ENCODE data around the gene TTPAL.
"Not testable (repeated sequence)": the region's sequence is repeated elsewhere in the genome, so short reads cannot be mapped to it uniquely, and the experiment has no call there.

TTPAL gene

DNA sequence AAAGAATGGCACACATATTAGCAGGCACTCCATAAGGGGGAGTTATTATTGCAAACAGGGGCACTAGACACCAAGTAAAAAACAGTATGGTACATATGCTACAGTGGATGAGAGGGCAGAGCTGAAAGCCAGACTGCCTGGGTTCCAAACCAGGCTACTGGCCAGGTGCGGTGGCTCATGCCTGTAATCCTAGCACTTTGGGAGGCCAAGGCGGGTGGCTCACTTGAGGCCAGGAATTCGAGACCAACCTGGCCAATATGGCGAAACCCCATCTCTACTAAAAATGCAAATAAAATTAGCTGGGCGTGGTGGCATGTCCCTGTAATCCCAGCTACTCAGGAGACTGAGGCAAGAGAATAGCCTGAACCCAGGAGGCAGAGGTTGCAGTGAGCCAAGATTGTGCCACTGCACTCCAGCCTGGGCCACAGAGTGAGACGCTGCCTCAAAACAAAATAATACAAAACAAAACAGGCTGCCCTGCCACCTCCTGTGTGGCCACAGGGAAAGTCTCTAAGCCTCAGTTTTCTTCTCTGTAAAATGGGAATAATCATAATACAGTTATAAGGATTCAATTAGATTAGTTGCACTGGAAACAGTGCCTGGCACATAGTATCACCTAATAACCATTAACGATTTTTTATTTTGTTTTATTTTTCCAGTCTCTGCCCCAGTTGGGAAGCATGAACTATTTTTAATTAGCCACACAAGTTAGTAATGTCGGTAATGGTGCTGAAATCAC is 7.5 kb upstream of the TTPAL start:
- FAIRE-seq, result no peak

DNA sequence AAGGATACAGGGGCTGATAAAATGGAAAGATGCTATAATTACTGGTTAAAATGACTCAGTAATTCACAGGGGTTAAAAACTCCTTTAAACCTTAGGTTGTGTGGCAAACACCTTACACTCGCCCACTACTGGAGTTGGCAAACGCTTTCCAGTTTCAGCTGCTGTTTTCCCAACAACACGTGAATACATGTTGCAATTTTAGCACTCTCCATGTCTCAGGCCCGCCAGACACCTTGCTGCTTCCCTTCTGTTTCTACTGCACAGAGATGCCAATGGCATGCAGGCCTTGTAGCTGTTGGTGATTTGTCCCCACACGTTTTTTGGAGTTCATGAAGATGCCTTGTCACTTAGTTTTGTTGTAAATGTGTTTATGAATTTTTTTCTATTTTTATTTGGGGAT is 5.3 kb upstream of the TTPAL start:
- no peak for FAIRE-seq

DNA sequence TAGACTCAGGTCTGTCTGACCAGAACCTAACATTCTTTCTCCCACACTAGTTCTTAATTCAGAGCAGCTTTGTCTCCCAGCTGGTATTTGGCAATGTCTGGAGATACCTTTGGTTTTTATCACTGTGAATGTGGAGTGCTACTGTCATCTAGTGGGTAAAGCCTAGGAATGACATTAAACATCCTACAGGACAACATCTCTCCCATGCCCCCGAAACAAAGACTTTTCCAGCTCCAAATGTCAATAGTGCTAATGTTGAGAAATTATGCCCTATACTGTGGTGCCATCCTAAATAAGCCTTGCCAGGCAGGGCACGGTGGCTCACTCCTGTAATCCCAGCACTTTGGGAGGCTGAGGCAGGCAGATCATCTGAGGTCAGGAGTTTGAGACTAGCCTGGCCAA is 4.2 kb upstream of the TTPAL start:
- no peak for FAIRE-seq

DNA sequence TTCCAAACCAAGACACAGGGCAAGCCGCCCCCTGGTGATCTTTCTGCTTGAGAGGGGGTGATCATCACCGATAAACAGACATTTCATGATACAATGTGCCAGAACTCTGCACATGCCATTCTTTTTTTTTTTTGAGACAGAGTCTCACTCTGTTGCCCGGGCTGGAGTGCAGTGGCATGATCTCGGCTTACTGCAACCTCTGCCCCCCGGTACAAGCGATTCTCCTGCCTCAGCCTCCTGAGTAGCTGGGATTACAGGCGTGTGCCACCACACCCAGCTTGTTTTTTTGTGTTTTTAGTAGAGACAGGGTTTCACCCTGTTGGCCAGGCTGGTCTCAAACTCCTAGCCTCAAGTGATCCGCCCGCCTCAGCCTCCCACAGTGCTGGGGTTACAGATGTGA is 3.4 kb upstream of the TTPAL start:
- FAIRE-seq, result not testable (repeated sequence)

DNA sequence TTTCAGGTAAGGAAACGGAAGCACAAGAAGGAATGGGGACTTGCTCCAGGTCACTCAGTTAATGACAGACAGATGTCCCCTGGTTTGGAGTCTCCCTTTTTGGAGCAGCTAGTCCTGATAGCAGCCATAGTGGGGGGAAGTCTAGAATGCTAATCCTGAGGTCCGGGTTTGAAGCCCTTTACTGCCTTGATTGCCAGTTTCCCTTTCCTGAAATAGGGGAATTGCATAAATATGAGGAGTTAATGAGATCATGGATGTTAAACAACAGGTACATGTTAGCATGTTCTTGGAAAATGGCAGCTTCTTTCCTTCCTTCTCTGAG is 341 bp upstream of the TTPAL start:
- no peak for FAIRE-seq

DNA sequence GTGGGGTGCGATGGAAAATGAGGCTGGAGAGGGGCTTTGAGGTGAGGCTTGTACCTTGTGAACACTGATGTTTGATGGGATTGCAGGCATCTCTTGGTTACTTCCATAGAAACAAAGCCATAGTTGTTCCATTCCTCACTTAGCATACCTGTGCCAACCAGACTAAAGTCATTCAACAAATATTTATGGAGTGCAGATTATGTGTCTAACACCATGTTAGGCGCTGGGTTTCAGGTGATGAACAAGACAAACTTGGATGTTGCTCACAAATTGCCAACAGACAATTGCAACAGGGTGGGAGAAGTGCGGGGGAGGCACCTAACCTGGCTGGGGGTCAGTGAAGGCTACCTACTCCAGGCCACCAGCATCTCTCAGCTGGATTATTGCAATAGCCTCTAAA is 1.5 kb downstream of the TTPAL start:
- no peak for FAIRE-seq

DNA sequence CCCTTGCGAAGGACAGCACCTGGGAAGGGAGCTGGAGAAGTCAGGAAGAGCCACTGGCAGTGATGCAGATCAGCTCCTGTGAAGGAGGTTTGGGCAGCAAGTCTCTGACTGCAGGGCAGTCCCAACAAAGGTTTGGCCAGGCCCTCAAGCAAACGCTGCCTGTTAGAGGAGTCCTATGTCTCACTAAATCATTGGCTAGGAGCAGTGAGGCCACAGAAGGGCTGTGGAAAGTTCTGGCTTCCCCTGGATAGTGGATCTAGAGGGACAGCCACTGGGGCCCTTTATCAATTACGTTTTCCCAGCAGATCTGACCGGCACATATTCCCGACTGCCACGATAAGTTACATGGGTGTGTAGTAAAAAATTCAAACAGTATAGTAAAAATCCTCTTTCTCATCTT is 2.5 kb downstream of the TTPAL start:
- no peak for FAIRE-seq

DNA sequence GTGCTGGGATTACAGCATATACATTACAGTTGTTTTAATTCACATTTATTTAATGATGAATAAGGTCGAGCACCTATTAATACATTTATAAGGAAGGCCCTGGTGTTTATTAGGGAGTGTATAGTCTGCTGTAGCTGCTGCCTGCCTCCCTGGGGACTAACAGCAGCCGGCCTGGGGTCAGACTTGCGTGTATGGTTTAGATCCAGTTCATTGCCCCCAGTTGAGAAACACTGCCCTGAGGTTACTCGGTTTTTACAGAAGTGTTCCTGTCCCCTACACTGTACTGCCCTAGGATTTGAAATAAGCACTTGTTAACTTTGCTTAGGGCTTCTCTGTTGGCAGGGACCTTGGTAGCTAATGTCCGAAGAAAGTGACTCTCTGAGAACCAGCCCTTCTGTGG is 4.0 kb downstream of the TTPAL start:
- no peak for FAIRE-seq

DNA sequence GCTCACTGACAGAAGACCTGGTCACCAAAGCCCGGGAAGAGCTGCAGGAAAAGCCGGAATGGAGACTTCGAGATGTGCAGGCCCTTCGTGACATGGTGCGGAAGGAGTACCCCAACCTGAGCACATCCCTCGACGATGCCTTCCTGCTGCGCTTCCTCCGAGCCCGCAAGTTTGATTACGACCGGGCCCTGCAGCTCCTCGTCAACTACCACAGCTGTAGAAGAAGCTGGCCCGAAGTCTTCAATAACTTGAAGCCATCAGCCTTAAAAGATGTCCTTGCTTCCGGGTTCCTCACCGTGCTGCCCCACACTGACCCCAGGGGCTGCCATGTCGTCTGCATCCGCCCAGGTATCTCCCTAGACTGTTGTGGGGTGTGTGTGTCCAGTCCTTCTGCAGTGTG is 4.4 kb downstream of the TTPAL start:
- FAIRE-seq, result no peak

DNA sequence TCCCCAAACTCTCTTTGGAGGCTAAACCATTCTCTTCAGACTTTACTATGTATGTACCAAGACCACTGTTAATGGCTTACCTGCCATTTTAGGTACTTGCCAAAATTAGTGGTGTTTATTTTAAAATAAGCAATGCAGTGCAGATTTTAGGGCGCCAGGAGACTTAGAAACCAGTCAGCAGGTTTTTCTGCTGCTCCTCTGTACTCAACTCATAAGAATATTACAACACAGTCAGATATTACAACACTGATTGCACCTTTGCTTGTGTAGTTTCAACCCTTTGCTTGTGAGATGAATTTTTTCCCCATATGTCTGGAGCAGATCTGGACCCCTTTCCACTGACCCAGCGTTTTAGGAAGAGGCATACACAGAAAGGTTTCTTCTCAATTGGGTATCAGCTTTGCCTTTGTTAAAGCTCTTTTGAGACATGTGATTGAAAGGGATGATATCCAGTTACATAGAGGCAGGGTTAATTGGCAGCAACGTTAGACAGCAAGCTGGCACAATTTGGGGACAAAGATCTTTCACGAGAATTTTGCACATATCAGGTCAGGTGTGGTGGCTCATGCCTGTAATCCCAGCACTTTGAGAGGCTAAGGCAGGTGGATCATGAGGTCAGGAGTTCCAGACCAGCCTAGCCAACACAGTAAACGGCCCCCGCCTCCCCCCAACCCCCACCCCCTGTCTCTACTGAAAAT is 6.2 kb downstream of the TTPAL start:
- no peak for FAIRE-seq

DNA sequence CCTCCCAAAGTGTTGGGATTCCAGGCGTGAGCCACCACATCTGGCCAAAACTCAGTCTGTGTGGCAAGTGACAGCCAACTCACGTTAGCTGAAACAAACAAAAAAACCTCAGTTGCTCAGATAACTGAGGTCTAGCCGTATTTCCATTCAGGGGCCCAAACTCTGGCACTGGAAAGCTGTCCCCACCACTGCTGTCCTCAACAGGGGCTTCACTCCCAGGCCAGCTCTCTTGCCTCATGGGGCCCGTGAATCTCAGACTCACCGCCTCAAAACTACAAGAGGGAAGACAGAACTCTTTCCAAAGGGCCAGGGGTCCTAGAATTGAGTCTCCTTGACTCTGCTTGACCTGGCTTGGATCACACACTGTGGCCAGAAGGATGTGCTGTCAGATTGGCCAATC is 7.4 kb downstream of the TTPAL start:
- FAIRE-seq, result no peak

DNA sequence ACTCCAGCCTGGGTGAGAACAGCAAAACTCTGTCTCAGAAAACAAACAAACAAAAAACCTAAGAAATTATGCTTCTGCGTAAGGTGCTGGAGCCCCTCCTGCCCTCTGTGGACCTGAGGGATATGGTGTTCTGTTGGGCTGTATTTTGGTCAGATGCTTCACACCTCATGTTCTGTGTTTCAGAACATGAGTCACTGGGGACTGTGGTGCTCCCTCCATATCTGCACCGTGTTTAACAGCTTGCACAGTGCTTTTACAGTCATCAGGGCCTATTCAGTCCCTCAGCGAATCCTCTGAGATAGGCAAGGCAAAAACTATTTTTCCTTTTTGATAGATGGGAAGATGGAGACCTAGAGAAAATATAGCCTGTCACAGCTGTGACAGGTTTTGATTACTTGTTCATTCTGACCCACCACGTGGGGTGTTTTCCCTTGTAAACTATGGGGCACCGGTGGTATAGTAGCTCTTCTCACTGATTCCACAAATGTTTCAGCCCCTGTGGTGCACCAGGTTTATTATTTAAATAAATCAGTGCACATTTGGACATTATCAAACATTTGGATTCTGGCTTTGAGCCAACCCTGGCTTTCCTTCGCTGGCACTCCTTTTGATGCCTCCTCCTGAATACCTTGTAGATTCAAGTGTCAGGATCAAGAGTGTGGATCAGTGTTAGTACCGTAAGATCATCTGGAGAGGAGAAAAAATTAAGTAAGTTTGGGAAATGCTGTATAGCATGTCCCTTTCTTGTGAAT is 9.6 kb downstream of the TTPAL start:
- no peak for FAIRE-seq

DNA sequence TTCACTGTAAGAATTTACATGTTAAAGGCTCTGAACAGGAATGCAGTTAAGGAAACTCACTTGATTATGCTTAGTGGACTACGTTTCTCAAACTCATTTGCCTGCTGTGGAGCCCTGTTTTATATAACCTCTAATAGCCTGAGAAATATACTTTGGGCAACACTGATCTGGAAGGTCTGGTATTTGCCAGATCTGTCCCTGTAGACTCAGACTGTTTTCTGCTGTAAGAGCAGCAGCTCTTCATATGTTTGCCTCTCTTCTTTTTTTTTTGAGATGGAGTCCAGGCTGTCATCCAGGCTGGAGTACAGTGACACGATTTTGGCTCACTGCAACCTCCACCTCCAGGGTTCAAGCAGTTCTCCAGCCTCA is 10.1 kb downstream of the TTPAL start:
- no peak for FAIRE-seq

DNA sequence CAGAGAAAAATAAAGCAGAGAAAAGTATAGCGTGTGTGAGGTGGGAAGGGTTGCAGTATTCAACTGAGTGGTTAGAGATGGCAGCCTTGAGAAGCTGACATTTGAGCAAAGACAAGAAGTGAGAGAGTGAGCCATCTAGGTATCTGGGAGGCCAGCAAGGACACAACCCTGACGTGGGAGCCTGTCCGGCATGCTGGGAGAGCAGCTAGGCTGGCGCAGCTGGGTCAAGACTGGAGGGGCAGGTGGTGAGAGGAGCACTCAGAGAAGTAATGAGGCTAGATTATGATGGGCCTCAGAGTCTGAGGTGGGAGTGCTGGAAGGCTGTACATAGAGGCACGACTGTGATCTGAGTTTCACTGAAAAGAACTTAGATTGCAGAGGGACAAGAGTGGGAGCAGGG is 12.9 kb downstream of the TTPAL start:
- no peak for FAIRE-seq

DNA sequence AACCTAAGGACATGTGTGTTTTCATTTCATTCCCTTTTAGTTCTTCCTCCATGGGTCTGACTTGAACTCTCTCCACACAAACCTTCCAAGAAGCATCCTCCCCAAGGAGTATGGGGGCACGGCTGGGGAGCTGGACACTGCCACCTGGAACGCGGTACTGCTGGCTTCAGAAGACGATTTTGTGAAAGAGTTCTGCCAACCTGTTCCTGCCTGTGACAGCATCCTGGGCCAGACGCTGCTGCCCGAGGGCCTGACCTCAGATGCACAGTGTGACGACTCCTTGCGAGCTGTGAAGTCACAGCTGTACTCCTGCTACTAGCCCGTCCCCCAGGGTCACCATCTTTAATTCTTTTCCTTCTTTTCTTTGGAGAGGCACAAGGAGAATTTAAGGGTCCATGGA is 13.5 kb downstream of the TTPAL start:
- FAIRE-seq, result no peak

DNA sequence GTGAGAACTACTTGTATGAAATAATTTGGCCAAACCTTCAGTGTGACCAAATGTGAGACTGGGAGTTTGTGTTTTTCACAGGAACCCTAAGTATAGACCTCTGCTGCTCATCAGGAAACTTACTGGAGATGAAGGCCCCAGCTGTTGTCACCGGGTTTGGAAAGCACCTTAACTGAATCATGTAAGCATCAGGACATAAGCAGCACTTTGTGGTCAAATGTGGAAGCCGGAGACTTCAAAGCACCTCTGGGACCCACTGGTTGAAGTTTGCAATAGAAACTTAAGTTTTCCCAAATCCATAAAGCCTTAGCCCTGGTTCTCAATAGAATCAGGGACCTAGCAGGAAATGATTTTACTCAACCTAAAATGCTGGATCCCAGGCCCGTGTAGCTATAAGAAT is 14.3 kb downstream of the TTPAL start:
- no peak for FAIRE-seq

DNA sequence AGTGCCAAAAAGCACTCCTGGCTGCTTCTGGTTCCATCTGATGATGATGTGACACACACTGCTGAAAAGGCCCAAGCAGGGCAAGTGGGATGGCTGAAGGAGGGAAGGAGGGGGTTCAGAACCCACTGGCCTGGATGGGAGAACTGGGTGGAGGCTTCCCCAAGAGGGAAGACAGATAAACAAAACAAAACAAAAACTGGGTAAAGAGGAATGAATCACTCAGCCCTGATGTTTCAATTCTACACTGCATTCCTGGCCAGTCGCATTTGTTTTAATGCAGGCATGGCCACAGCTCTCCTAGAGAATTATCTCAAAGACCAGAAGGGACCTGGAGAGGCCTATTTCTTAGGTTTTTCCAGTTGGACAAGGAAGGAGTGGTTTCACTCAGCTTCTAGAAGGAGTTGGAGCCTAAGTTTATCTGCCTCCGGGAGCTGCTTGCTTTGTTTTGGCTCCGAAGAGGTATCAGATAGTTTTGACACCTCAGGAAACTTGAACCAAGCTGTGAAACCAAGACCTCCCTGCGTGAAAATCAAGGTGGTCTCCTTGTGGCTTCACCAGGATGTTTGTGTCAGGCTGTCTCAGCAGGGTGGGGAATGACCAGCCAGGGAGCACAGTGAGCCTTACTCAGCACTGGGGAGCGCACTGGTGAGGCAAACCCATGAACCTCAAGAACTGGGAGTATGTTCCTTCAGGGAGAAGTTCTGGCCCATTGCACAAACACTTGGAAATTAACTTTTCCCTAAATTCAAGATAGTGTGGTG is 16.1 kb downstream of the TTPAL start:
- no peak for FAIRE-seq

DNA sequence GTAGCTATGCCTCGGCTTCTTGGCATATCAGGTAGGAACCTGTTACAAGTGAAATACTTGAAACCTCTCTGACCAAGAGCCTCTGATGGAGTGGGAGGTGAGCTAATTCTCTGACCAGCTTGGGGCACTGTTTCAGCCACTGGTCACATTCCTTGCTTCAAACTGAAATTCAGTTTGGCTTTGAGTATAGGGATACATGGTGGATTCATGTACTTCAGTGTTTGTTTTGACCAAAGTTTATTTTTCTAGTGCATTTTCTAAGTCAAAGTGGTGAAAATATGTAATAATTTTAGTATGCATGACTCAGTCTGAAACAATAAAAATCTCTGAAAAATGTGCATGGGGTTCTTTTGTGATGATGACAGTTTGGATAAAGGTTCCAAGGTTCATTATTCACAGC is 18.6 kb downstream of the TTPAL start:
- FAIRE-seq, result no peak

DNA sequence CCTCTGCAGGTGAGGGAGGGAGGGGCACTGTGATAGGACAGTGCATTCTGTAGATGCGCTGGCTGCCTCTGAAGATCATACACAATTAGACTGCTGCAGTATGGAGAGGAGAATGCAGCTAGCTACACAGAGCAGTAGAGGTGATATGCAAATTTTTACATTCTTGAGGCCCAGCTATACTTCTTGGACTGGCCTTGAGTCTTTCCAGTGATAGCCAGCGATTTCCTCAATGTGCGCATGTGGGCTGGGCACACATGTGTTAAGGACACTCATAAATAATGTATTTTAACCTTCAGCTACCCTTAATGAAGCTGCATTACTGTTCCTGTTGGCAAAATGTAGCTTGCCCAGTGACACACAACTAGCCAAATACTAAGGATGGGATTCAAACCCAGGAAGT is 19.0 kb downstream of the TTPAL start:
- no peak for FAIRE-seq

DNA sequence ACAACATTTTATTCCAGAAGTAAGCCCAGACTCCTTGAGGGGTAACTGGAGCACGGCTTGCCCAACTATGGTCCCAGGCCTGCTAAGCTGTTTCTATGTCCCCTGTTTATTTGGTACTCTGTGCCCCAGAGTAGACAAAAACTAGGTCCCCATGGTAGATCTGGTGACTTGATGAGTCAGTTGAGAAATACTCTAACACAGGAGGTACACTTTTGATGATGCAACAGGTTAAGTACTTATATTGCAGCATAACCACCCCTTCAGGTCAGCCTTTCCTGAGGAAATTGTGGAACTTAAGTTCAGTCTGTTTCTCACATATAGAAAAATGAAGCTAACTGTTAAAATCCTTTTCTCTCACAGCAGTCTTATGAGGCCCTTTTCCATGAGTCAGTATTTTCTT is 19.6 kb downstream of the TTPAL start:
- FAIRE-seq, result no peak

DNA sequence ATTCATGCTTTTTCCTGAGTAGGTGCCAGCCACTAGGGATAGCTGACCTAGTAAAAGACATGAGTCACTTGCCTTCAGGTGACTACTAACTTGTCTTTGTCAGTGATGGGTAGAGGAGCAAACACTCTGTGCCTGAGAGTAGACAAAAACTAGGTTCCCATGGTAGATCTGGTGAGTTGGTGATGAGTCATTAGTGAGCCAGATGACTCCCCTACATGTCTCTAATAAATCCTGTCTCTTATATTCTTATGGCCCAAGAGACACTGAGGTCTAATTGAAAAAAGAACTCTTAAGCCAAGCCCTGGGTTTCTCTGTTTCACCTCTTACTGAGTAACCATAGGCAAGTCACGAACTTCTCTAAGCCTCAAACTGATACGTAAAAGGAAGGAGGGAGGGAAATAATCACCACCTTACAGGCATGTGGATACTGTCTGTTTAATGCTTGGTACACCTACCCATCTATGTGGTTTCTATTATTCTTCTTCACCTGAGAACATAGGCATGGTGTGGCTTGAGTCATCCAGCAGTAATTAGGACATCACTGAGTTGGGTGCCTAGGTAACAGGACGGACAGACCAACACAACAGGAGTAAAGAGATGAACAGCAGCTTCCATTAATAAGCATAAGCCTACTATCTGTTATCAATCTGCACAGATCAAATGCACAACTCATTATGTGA is 20.3 kb downstream of the TTPAL start:
- no peak for FAIRE-seq

DNA sequence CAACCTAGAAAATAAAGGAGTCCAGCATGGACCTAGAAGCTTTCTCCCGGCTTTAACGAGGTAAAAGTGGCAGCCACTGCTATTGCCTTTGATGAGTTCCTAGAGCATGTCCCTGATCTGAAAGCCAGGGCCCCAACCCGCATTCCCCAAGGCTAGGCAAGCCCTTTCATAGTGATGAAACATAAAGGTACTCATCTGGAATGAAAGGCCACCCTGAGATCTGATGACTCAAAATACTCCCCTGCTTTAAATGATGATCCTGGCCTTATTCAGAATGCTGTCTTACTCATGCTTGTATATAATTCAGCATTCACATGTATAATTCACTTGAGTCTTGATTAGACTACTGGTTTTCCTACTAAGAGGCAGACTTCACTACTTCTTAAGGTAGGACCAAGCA is 21.3 kb downstream of the TTPAL start:
- FAIRE-seq, result no peak

DNA sequence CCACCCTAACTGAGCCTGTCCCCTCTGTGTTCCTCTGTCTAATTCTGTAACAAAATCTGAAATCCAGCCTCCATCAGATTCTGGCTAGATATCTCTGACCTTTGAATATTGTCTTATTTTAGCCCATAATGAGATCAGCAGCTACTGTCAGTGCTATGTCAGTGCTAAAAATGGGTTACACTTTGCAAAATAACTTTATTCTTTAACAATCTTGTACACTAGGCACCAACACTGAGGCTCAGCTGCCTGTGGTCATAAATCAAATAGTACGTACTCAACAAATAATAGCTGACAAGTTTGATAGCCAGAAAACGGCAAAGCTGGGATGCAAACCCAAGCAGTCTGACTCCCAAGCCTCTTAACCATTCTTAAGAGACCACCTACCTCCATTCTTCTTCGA is 22.1 kb downstream of the TTPAL start:
- FAIRE-seq, result no peak

All from colon (tissue), 2 donors.